SK-N-SH (cell line): ENCODE measurements around the gene HNRNPUL1. TPM values are rescaled to one million over a fixed set of nuclear protein-coding genes. Genes with fewer than 3 reads are reported as not detected.

Experiments used
- CTCF ChIA-PET: fragments of 300-600, 350-600 bp; formaldehyde crosslinking; extraction: SDS; loops from one replicate; lab custom pipeline; 2021; lab: Yijun Ruan, JAX
- POLR2A ChIA-PET: fragments of 350-600 bp; sonication (Branson Sonifier 250); formaldehyde crosslinking; extraction: SDS; loops from one replicate; lab custom pipeline; 2020; ENCODE audit warnings: antibody characterized with exemption, inconsistent platforms; lab: Yijun Ruan, JAX
- DNase-seq: peaks from one replicate; pipeline ENCODE4 v3.0.0; 2012
- H2AFZ ChIP-seq: fragments of 200-600 bp; sonication (generic); 2 replicates; pipeline ENCODE4 v1.8.1; 2016; ENCODE audit warnings: antibody characterized with exemption, mild to moderate bottlenecking, low read depth
- H3F3A ChIP-seq: fragments of 200-600 bp; sonication (generic); replicated peaks from 2 replicates; pipeline ENCODE3; 2016; ENCODE audit warnings: antibody characterized with exemption, mild to moderate bottlenecking; ENCODE audit not compliant: insufficient read depth
- H3K27ac ChIP-seq, 2 experiments: fragments of 200-500 bp in 1 of 2; fragments of 200-600 bp in 1 of 2; sonication (Bioruptor generic) in 1 of 2; sonication (generic), shearing (Covaris generic) in 1 of 2; 2 replicates each; pipeline versions ENCODE4 v1.5.1 to v1.6.1; 2014 to 2016; ENCODE audit warnings: low read depth in 2 of 2, inconsistent platforms in 1 of 2, low read length in 1 of 2, mild to moderate bottlenecking in 1 of 2, mixed read lengths in 1 of 2
- H3K27me3 ChIP-seq: fragments of 200-600 bp; sonication (generic), shearing (Covaris generic); 2 replicates; pipeline ENCODE4 v1.6.1; 2016; ENCODE audit warnings: mixed run types; ENCODE audit not compliant: insufficient read depth
- H3K36me3 ChIP-seq, 2 experiments: fragments of 200-500 bp in 1 of 2; fragments of 200-600 bp in 1 of 2; sonication (Bioruptor generic) in 1 of 2; sonication (generic) in 1 of 2; replicated peaks in 1 of 2; 2 replicates each; pipeline versions ENCODE3 to v1.5.1; 2014 to 2016; ENCODE audit warnings: low read length in 1 of 2, mild to moderate bottlenecking in 1 of 2; ENCODE audit not compliant: insufficient read depth in 2 of 2, control insufficient read depth in 1 of 2
- H3K4me1 ChIP-seq, 2 experiments: fragments of 200-500 bp in 1 of 2; fragments of 200-600 bp in 1 of 2; sonication (Bioruptor generic) in 1 of 2; sonication (generic), shearing (Covaris generic) in 1 of 2; 2 replicates each; pipeline versions ENCODE4 v1.5.1 to v1.6.1; 2014 to 2016; ENCODE audit warnings: low read depth in 1 of 2, low read length in 1 of 2, mixed run types in 1 of 2; ENCODE audit not compliant: insufficient read depth in 2 of 2, control insufficient read depth in 1 of 2
- H3K4me2 ChIP-seq: fragments of 200-600 bp; sonication (generic), shearing (Covaris generic); 2 replicates; pipeline ENCODE4 v1.6.1; 2017; ENCODE audit warnings: mixed run types
- H3K4me3 ChIP-seq, 2 experiments: fragments of 200-500 bp in 1 of 2; fragments of 200-600 bp in 1 of 2; sonication (Bioruptor generic) in 1 of 2; sonication (generic), shearing (Covaris generic) in 1 of 2; 2 replicates each; pipeline versions ENCODE4 v1.5.1 to v1.8.1; 2014 to 2016; ENCODE audit warnings: low read depth in 2 of 2, inconsistent platforms in 1 of 2, low read length in 1 of 2, mild to moderate bottlenecking in 1 of 2, mixed read lengths in 1 of 2, moderate library complexity in 1 of 2
- H3K79me2 ChIP-seq: fragments of 200-600 bp; sonication (generic); 2 replicates; pipeline ENCODE4 v1.8.1; 2017; ENCODE audit warnings: mild to moderate bottlenecking; ENCODE audit not compliant: insufficient read depth
- H3K9ac ChIP-seq: fragments of 200-600 bp; sonication (generic); 2 replicates; pipeline ENCODE4 v1.6.1; 2017; ENCODE audit warnings: mixed run types
- H3K9me2 ChIP-seq: fragments of 200-600 bp; sonication (generic); 2 replicates; pipeline ENCODE4 v1.6.1; 2017; ENCODE audit warnings: mixed run types
- H3K9me3 ChIP-seq: fragments of 200-600 bp; sonication (generic); 2 replicates; pipeline ENCODE4 v1.6.1; 2017; ENCODE audit warnings: mixed run types, mild to moderate bottlenecking, moderate library complexity
- H4K20me1 ChIP-seq: fragments of 200-600 bp; sonication (generic); 2 replicates; pipeline ENCODE4 v1.6.1; 2017; ENCODE audit warnings: mild to moderate bottlenecking, mixed run types; ENCODE audit not compliant: insufficient read depth
- CHD2 ChIP-seq: fragments of 150-350 bp; IDR thresholded peaks from 2 replicates; pipeline ENCODE4 v1.6.1; 2018; ENCODE audit warnings: low read length; ENCODE audit not compliant: partially characterized antibody
- EP300 ChIP-seq, 2 experiments: IDR thresholded peaks; 2 replicates each; pipeline versions ENCODE4 v1.4.0 to v1.6.1; 2012; ENCODE audit warnings: borderline replicate concordance in 1 of 2, low read depth in 1 of 2, low read length in 1 of 2
- EZH2phosphoT487 ChIP-seq: fragments of 200-600 bp; sonication (generic); IDR thresholded peaks from 2 replicates; pipeline ENCODE4 v1.6.1; 2017; ENCODE audit warnings: low read depth, mixed run types, mild to moderate bottlenecking, antibody characterized with exemption, moderate library complexity, borderline replicate concordance
- FOXM1 ChIP-seq: IDR thresholded peaks from 2 replicates; pipeline ENCODE4 v1.4.0; 2012; ENCODE audit warnings: low read depth, mild to moderate bottlenecking
- GABPA ChIP-seq: IDR thresholded peaks from 2 replicates; pipeline ENCODE4 v1.4.0; 2012; ENCODE audit warnings: low read depth, mild to moderate bottlenecking
- GATA2 ChIP-seq: sonication (generic); formaldehyde crosslinking; IDR thresholded peaks from 2 replicates; pipeline ENCODE4 v1.5.0; 2020; ENCODE audit warnings: mild to moderate bottlenecking, missing genetic modification reagents
- MXI1 ChIP-seq: IDR thresholded peaks from 2 replicates; pipeline ENCODE4 v1.6.1; 2012; ENCODE audit warnings: mild to moderate bottlenecking, low read depth, low read length, improper control_type of control experiment
- NFIC ChIP-seq: IDR thresholded peaks from 2 replicates; pipeline ENCODE4 v1.4.0; 2012; ENCODE audit warnings: borderline replicate concordance
- NRF1 ChIP-seq: IDR thresholded peaks from 2 replicates; pipeline ENCODE4 v1.6.1; 2012; ENCODE audit warnings: low read depth, mild to moderate bottlenecking, low read length
- RFX5 ChIP-seq: IDR thresholded peaks from 2 replicates; pipeline ENCODE4 v1.6.1; 2012; ENCODE audit warnings: mild to moderate bottlenecking, improper control_type of control experiment, low read length
- RXRA ChIP-seq: IDR thresholded peaks from 2 replicates; pipeline ENCODE4 v1.4.0; 2012; ENCODE audit warnings: low read depth, mild to moderate bottlenecking, borderline replicate concordance
- SIN3A ChIP-seq: IDR thresholded peaks from 2 replicates; pipeline ENCODE4 v1.6.1; 2012; ENCODE audit warnings: low read depth, mild to moderate bottlenecking, low read length, moderate library complexity, borderline replicate concordance
- SMC3 ChIP-seq: IDR thresholded peaks from 2 replicates; pipeline ENCODE4 v1.6.1; 2012; ENCODE audit warnings: low read depth, low read length, improper control_type of control experiment
- TCF12 ChIP-seq: IDR thresholded peaks from 2 replicates; pipeline ENCODE4 v1.4.0; 2012
- TEAD4 ChIP-seq: IDR thresholded peaks from 2 replicates; pipeline ENCODE4 v1.4.0; 2012; ENCODE audit warnings: mild to moderate bottlenecking, borderline replicate concordance; ENCODE audit not compliant: insufficient read depth
- YY1 ChIP-seq: IDR thresholded peaks from 2 replicates; pipeline ENCODE4 v1.4.0; 2012; ENCODE audit warnings: low read depth, mild to moderate bottlenecking
- WGBS: methylation state at CpG from one replicate; pipeline ENCODE4 v1.1.6; 2017; ENCODE audit warnings: low lambda C conversion rate; 5-methylcytosine and 5-hydroxymethylcytosine counted together
- polyA plus RNA-seq, 3 experiments: library from polyadenylated mRNA; depleted of rRNA; stranded (reverse); fragments of >200 nt; gene quantifications; 2 replicates each; pipeline ENCODE4 v1.2.3, GENCODE V29; 2012
- TF ChIP-seq, protein P1 (sequence below): IDR thresholded peaks from 2 replicates; pipeline ENCODE4 v1.4.0; 2012; ENCODE audit warnings: low read depth
- TF ChIP-seq, protein P2 (sequence below): IDR thresholded peaks from 2 replicates; pipeline ENCODE4 v1.4.0; 2012; ENCODE audit warnings: low read depth, borderline replicate concordance
- TF ChIP-seq, protein P3 (sequence below): fragments of 150-350 bp; IDR thresholded peaks from 2 replicates; pipeline ENCODE4 v1.6.1; 2016; ENCODE audit warnings: mild to moderate bottlenecking, low read depth, low read length
- TF ChIP-seq, protein P4 (sequence below): fragments of 200-600 bp; sonication (generic); IDR thresholded peaks from 2 replicates; pipeline ENCODE4 v1.6.1; 2017; ENCODE audit warnings: antibody characterized with exemption, mild to moderate bottlenecking, moderate library complexity

The HNRNPUL1 gene
- polyA plus RNA-seq, 1 of the 3 experiments (the other 2 are of a cell fraction), result 41.5 TPM

DNA sequence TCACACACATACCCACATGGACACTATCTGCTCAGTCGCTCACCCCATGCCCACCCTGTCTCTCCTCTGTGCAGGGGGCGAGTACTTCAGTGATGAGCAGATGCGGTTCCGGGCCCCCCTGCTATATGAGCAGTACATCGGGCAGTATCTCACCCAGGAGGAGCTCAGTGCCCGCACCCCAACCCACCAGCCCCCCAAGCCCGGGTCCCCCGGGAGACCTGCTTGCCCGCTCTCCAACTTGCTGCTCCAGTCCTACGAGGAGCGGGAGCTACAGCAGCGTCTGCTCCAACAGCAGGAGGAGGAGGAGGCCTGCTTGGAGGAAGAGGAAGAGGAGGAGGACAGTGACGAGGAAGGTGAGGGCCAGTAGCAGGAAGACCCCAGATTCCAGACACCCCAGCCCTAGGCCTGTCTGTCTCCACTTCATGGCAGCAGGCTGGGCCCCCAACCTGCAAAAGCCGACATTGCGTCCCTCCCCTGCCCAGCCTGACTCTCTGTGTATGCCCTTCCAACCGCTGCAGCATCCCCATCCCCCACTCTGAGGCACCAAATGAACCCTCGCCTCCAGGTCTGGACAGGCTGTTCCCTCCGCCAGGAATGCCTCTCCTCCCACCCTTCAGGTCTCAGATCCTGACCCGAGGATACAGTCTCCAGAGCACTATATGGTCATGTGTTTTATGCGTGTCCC lies 55.5 kb downstream of the HNRNPUL1 start (continued):
- TF ChIP-seq EZH2phosphoT487, result no peak
- TF ChIP-seq RXRA, result no peak
- TF ChIP-seq SMC3, result no peak
- TF ChIP-seq TCF12, result no peak

DNA sequence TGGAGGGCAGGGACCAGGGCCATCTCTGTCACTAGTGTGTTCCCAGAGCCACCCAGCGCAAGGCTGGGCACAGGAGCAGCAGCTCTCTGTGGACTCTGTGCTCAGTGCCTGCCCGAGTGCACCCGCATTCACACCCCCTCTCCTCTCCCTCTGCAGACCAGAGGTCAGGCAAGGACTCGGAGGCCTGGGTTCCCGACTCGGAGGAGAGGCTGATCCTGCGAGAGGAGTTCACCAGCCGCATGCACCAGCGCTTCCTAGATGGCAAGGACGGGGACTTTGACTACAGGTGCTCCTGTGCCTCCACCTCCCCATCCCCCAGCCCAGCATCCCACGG lies 56.0 kb downstream of the HNRNPUL1 start:
- peaks cover 31 to 43% of the 10 kb centered on the region in 2 experiments for H3K36me3 ChIP-seq
- no peak for TF ChIP-seq GABPA
- TF ChIP-seq, protein P1, sequence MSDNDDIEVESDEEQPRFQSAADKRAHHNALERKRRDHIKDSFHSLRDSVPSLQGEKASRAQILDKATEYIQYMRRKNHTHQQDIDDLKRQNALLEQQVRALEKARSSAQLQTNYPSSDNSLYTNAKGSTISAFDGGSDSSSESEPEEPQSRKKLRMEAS, result no peak
- no peak for TF ChIP-seq FOXM1
- no peak for TF ChIP-seq NFIC
- no peak for TF ChIP-seq SMC3
- no peak for TF ChIP-seq MXI1
- TF ChIP-seq, protein P2, sequence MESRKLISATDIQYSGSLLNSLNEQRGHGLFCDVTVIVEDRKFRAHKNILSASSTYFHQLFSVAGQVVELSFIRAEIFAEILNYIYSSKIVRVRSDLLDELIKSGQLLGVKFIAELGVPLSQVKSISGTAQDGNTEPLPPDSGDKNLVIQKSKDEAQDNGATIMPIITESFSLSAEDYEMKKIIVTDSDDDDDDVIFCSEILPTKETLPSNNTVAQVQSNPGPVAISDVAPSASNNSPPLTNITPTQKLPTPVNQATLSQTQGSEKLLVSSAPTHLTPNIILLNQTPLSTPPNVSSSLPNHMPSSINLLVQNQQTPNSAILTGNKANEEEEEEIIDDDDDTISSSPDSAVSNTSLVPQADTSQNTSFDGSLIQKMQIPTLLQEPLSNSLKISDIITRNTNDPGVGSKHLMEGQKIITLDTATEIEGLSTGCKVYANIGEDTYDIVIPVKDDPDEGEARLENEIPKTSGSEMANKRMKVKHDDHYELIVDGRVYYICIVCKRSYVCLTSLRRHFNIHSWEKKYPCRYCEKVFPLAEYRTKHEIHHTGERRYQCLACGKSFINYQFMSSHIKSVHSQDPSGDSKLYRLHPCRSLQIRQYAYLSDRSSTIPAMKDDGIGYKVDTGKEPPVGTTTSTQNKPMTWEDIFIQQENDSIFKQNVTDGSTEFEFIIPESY, result no peak
- TF ChIP-seq, protein P3, sequence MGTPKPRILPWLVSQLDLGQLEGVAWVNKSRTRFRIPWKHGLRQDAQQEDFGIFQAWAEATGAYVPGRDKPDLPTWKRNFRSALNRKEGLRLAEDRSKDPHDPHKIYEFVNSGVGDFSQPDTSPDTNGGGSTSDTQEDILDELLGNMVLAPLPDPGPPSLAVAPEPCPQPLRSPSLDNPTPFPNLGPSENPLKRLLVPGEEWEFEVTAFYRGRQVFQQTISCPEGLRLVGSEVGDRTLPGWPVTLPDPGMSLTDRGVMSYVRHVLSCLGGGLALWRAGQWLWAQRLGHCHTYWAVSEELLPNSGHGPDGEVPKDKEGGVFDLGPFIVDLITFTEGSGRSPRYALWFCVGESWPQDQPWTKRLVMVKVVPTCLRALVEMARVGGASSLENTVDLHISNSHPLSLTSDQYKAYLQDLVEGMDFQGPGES, result no peak
- no peak for TF ChIP-seq EP300 (IDR thresholded peaks at IDR 0.05; ENCODE audit: borderline replicate concordance in 1 of 2, low read depth in 1 of 2, low read length in 1 of 2)
- TF ChIP-seq SIN3A, result no peak
- no peak for TF ChIP-seq CHD2
- TF ChIP-seq, protein P4, sequence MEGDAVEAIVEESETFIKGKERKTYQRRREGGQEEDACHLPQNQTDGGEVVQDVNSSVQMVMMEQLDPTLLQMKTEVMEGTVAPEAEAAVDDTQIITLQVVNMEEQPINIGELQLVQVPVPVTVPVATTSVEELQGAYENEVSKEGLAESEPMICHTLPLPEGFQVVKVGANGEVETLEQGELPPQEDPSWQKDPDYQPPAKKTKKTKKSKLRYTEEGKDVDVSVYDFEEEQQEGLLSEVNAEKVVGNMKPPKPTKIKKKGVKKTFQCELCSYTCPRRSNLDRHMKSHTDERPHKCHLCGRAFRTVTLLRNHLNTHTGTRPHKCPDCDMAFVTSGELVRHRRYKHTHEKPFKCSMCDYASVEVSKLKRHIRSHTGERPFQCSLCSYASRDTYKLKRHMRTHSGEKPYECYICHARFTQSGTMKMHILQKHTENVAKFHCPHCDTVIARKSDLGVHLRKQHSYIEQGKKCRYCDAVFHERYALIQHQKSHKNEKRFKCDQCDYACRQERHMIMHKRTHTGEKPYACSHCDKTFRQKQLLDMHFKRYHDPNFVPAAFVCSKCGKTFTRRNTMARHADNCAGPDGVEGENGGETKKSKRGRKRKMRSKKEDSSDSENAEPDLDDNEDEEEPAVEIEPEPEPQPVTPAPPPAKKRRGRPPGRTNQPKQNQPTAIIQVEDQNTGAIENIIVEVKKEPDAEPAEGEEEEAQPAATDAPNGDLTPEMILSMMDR, result no peak
- no peak for TF ChIP-seq YY1
- no peak for TF ChIP-seq NRF1
- no peak for TF ChIP-seq GATA2 (CRISPR knock-in tag)
- TF ChIP-seq TEAD4, result no peak
- no peak for TF ChIP-seq RFX5
- POLR2A ChIA-PET, result no interaction called here
- no peaks in the 10 kb centered on the region for H3K9me2 ChIP-seq
- peaks cover 33 to 39% of the 10 kb centered on the region in 2 experiments for H3K4me1 ChIP-seq
- H3K4me3 ChIP-seq, result no peak overlapping the region
- H4K20me1 ChIP-seq, result no peaks in the 10 kb centered on the region
- H3K79me2 ChIP-seq, result peaks cover 45% of the 10 kb centered on the region
- no peak overlapping the region for H3K9ac ChIP-seq
- CTCF ChIA-PET, result interaction anchor here (0.9 to 6.9 kb wide), 4 partner anchors 13 to 111 kb away, joined by 3 to 54 read pairs (median 4); no protein-coding TSS in a partner anchor
- DNase-seq, result no peak
- H3K4me2 ChIP-seq, result no peak overlapping the region
- H3K27me3 ChIP-seq, result no peaks in the 10 kb centered on the region
- no peak overlapping the region for H2AFZ ChIP-seq
- no peak overlapping the region; a peak in 1 of 4 replicates for H3K27ac ChIP-seq
- H3F3A ChIP-seq, result peaks cover 49% of the 10 kb centered on the region
- 91% methylated on average over 7 of the region's 11 CpGs for WGBS
- no peaks in the 10 kb centered on the region for H3K9me3 ChIP-seq
